Hepatic stellate cell (primary cell): ENCODE results near the gene SMIM21.
A peak's percentile ranks its signal among the peaks of the same experiment; 100 is the strongest.

Source experiments
- DNase-seq: peaks from one replicate; pipeline ENCODE4 v3.0.0; 2011; ENCODE audit warnings: low spot score

SMIM21 gene

DNA sequence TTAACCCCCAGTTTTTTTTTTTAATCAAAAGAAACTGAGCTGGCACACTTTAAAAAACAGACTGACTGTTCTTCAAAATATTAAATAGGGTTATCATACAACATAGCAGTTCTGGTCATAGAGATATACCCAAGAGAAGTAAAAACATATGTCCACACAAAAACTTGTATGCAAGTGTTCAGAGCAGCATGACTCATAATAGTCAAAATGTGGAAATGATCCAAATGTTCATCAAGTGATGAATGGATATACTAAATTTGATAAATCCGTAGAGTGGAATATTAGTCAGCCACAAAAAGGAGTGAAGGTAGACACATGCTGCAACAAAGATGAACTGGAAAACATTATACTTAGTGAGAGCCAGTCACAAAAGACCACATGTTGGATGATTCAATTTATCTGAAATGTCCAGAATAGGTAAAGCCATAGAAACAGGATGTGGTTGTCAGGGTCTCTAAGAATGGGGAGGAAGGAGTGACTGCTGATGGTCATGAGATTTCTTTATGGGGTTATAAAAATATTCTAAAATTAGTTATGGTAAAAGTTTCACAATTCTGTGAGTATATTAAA lies 5.1 kb downstream of the SMIM21 start:
- no peak for DNase-seq

DNA sequence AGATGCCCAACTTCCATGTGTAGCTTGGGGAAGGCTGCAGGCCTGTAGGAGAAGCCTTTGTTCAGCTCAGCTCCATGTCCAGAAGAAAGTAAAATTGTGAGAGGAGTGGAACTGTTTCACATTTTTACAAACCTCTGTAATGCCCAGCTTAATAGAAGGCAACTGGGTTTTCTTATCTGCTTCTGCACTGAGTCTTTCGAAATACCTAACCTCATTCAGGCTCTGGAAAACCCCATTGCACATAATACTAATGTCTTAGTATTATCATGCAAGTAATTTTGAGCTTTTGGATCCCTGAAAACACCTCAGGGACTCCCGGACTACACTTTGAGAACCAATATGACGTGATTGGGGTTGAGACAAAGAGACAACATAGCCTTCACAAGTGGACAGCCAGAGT lies 5.8 kb downstream of the SMIM21 start:
- no peak for DNase-seq

DNA sequence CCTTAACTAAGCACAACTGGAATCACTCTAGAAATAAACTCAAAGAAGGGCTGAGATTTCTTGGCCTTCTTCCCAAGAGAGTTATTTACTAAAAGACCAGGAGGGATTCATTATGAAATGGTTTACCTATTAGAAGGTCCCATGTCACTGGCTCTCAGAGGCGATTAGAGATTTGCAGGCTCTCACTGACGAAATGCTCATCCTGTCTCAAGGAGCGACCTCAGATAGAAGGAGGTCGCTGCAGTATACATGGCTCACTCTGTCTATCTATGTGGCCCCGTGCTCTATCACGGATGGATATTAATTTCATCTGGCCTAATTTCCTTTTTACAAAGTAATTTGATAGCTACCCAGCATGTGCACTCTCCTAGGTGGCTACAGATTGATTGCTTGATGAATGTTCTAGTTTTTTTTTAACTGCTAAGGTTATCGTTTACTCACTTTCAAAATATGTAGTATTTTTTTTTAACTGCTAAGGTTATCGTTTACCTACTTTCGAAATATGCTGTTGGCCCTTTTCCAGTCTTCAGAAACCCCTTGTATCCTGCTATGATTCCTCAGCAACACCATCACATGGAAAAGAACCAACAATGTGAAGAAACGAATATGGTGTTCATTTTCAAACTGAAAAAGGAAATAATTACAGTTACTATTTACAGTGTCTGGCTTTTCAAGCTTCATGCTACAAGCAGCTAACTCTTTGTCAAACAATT lies 9.1 kb downstream of the SMIM21 start:
- no peak for DNase-seq

DNA sequence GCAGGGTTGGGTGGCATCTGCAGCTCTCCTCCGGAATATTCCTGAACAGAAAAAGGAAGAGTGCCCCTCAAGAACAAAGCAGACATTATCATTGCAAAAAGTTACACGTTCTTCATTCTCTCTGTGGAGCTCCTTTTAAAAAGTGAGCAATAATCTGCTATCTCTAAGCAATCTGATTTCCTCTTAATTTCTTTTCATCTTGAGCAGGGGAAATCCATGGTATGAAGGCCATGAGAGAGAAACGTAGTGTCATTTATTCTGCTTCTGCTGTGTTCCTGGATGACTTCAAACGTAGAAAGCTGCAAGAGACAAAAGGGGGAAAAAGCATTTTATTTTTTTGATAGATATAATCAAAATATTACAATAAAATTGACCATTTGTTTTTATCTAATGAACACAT lies 16.9 kb downstream of the SMIM21 start:
- DNase-seq, result no peak

DNA sequence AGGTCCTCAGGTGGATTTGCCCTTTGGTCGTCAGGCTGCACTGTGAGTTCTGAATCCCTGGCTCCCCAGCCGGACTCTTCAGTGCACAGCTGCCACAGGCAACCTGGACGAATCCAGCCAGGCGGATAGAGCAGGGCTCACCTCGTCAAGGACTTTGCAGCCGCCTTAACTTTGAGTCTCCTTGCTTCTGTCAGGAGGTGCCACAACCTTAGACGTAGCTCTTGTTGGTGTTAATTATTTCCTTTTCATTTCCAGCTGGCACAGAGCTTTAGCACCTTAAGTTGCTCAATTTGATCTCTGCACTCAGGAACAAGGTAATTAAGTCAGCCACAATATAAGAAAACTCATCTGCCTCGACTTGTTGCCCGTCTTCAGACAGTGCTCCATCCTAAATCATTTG lies 17.7 kb downstream of the SMIM21 start:
- DNase-seq, result no peak

DNA sequence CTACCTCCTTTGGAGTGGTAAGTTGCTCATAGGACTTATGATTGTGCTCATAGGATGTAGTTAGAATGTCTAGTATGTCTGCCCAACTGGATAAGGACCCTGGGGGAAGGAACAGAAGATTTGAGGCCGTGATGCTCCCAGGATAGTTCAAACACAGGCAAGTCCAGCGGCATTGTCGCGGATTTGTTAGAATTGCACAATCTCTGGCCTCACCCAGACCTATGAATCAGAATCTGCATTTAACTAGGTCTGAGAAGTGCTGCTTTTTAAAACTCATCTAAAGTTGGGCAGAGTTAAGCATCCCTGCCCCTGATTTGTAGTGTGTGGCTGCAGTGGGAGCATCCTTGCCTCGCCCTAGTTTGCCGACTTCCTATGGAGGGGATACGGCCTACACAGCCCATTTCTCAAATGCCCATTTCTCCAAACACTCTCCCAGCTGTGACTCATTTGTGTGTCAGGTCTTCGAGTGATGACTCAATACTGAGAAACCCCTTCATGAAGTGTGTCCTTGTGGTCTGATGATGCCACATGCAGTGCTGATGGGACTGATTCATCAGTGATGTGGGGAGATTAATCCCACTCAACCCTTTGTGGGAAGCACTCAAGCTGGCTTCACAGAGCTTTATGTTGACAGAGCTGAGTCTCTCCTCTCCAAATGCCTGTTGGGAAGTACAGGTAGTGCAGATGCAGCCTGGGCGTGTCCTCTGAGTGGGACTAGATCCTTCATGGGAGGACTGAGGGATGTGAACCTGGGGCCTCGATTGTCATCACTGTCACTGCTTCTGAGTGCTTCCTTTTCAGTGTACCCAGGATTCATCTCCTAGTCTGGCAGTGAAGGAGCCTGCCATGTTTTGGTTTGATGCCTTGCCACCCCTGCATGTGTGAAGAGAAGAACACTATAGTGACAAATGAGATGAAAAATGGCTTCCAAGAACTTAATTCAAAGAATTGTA lies 18.7 kb downstream of the SMIM21 start:
- peak; percentile 69 for DNase-seq

DNA sequence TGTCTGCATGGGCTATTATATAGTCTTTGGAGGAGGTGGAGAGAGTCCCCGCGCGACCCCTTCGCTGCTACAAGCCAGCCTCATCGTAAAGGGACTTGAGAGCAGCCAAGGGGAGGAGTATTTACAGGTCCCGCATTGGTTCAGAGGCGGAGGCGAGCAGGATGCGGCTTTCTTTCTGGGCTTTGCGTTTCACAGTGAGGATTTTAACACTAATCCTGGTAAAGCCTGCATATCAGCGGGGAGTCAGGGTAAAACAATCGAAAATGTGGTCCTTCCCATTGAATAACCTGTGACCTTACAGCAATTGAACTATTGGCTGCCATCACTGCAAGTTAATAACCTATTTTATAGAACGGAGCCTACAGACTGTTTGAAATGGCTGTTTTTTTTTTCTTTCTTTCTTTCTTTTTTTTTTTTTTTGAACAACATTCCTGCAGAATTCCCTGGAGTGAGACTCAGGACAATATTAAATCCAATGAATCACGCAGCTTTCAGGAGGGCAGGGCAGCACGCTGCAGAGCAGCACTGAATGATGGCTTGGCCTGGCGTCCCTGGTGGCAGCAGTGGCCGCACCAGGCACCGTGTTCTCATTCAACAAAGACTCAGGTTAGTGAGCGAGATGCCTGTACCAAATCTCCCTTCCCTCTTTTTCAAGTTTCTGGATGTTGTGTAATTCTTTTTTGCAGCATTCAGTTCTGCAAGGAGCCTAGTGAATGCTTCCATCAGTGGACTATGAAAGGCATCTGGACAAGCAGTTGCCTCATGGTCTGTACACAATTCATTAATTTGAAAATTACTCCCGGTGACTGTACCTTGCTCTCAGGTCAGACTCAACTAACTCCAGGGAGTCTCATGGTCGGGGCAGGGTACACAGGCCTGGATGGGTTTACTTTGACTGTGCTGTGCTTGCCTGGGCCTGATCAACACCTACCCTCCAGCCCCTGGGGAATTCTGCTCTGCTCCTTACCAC lies 19.8 kb downstream of the SMIM21 start:
- peak; percentile 29 for DNase-seq

DNA sequence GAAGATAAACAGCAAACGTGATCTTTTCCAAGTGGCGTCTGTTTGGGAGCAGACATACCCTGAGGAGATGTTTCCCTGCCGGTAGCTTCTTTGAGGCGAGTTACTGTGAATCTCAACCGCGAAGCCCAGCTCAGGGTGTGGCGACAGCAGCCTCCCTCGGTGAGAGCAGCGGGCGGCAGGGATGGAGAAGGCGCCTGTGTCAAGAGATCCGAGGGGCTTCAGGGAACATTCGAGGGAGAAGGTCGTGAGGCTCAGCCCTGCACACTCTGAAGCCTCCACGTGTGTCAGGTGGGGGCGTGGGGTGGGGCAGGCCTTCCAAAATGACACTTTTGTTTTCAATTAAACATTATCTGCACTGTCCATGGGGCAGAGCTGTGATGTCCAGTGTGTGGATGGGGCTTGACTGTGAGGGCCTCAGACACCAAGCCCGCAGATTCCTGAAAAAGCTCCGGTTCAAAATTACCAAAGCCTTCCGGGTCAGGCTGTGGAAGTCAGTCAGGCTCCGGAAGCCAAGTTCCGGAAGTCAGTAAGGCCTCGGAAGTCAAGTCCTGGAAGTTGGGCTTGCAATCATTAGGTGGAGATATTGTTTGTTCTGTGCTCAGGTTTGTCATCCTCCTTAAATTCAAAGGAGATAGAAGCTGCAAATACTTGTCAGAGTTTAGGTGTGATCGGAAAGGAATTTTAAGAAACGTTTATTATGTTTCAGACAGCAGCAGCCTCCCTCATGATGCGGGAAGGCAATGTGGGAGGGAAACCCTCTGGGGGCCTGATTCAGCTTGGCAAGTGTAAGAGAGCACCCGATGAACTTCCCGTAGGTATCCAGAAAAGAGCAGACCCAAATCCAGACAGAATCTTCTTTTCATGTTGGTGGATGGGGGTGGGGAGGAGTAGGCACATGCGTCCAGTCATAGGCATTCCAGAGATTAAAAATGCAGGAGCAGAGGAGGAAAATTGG lies 20.7 kb downstream of the SMIM21 start:
- no peak for DNase-seq

DNA sequence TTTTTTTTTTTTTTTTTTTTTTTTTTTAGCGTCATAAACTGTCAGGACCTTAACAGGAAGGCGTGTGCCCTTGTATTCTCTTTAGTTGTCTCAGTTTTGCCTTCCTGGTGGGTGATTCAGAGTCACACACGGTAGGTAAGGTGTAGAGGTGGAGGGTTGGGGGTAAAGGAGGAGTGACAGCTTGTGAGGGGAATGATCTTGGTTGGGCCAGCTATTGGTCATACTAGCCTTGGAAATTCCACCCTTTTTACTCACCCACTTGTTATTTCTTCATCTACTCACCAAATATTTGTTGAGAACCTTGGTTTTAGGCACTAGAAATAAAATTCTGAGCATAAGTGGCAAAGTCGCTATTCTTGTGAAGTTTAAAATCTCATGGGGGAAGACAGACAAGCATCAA lies 22.2 kb downstream of the SMIM21 start:
- no peak for DNase-seq

DNA sequence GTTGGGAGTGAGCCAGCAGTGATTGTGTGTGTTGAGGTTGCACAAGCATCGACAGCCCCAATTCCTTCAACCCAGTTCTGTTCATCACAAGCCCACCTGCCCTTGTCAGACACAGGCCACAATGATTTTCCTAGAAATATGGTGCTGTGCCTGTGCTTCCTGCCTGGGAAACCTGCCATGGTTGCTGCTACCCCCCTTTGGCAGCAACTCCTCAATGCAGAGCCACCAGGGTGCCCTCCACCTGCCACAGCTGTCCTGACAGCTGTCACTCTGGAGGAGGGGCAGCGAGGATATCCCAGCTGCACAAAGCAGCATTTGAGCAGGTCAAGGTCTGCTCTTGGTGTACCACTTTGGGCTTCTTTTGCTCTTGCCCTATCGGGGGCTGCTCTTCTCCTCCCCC lies 27.1 kb downstream of the SMIM21 start:
- no peak for DNase-seq

DNA sequence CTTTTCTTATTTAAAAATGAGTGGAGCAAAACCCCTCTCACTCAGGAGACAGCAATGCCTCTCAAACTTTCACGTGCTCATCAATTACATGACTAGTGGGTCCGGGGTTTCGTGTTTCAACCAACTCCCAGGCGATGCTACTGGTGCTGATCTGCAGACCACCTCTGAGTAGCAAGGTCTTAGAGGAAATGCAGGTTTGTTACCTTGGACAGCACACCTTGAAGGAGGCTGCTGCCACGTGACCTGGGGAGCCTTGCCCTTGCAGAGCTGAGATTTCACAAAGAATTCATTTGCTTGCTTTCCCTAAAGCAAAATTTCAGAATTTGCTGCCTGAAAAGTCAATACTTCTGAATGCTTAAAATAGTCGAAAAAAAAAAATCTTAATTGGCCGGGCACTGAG lies 32.4 kb downstream of the SMIM21 start:
- no peak for DNase-seq

DNA sequence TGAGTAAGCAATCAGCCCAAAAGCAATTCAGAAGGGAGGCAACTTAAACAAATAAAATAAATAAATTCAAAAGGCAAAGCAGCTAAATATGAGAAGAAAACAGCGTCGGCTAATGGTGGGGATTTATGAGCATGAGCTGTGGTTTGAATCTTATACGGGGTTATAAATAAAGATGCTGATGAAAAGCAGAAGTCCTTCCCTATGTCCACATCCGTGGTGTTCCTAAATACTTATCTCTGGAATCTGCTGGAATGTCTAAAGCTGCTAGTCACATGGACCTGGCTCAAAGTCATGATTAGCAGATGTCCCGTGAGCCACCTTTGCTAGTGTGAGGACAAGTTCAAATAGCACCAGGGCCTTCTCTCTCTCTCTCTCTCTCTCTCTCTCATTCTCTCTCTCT lies 33.8 kb downstream of the SMIM21 start:
- DNase-seq, result no peak

DNA sequence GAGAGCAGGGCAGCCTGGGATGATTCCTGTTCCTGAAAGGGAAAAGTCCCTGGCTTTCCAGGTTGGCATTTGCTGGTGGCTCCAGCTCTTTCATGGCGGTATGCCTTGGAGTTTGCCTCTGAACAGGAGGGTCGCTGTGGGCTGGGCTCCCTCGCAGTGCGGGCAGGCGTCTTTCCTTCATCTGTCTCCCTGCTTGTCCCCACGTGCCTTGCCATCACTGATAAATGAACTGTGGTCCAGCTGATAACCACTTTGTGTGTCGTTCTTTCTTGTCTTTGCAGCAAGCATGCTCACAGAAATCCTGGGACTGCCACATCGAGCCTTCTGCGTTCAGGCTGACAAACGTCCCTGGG lies 35.3 kb downstream of the SMIM21 start:
- DNase-seq, result no peak

DNA sequence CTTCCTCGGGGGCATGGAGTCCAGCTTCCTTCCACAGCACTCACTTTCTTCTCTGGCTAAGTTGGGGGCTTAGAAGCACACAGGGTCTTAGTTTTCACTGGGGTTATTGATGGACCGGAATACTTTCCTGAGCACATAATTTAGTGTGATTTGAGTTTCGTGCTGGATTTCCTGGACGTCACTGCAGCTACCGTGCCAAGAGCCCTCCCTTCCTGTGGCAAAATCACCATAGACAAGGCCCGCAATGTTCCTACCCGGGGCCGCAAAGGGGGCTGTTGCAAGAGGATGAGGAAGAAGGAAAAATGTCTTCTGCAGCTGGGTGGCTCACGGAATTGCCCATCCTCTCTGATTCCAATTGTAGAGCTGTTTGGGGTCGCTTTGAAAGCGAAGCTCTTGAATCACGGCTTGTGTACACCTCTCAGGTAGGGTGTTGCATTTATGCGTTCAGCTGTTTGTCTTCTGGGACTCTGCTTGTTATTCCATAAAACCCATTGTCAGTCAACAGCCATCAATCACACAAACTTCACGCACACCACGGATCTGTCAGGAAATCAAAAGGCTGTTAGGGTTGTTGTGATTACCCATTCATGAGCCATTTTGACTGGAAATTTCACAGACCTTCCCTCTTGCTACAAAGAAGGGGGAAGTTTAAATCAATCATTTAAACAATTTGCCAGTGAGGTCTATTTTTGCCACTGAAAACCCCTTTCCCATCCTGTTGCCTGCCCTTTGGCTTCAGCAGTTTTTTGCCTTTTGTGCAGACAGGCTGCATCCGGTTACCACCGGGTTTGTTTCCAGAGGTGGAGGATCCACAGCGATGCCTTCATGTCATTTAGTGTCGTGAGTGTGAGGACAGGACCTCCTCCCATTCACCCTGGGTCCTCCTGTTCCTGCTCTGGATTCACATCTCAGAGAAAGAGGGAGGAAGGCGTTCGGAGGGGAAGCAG lies 36.0 kb downstream of the SMIM21 start:
- DNase-seq, result no peak

DNA sequence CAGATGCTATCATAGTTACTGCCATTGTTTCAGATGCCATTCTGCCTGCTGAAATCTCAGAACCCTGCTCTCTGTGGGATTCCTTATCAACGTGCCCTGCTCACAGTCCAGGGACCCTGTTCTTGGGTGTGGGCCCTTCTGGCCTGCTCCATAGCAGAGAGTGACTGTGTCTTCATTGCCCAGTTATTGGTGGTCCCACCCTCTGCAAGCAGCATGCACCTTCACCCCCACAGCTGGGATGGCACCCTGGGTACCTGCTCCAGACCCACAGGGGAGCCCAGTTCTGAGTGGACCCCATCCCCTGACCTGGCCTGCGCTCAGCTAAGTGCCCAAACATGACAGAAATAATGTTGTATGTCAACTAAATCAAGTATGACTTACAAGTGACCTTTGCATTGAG lies 36.6 kb downstream of the SMIM21 start:
- DNase-seq, result no peak

DNA sequence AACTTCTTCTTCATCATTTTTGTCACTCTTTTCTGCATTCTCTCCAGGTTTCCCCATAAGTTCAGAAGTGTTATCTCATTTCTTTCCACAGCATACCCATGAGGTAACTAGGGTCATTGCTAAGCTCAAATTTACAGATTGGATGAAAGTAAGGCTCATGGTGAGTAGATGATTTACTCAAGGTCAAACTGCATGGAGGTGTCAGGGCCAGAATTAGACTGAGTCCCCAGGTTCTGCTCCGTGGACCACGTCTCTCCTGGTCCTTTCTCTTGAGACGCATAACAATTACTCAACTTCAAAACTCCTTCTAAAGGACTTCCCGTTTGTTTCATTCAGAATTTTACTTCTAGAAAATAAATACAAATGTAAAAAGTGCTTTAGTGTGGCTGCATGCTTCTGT lies 43.4 kb downstream of the SMIM21 start:
- no peak for DNase-seq

DNA sequence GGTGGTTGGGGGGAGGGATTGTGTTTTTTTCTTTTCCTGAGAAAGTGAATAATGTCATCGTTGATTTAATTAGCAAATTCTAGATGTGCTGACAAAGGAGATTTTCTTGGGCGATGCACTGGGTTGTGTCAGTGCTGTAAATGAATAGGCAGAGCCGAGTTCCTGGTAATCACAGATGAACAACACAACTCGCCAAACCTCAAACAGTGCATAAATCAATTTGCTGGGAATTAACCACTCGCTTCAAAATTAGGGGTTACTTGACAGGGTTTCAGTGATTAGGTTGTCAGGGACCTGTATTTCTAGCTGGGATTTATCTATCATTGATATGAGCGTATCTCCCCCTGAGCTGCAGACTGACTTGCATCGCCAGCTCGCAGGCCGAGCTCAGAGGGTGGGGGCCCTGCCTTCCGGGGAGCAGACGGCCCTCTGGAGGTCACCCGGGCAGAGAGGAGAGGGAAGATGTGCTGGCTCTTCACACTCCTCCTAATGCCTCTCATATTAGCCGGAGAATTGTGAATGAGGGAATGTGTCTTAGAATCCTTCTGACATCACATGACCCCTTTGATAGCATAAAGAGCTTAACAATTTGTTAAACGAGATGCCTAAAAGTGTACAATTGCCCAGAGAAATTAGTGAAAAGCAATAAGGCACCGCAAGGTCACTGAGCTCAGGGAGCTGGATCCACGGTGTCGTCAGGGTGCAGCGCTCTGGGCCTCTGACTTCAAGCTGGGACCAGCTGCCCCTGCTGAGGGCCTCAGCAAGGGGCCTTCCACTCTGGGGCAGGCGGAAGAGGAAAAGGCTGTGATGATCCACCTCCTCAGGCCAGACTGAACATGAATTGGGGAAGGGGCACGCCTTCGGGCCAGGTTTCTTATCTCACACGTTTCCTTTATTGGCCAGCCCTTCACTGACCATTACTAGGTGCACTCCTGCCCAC lies 48.9 kb downstream of the SMIM21 start:
- DNase-seq, result no peak

DNA sequence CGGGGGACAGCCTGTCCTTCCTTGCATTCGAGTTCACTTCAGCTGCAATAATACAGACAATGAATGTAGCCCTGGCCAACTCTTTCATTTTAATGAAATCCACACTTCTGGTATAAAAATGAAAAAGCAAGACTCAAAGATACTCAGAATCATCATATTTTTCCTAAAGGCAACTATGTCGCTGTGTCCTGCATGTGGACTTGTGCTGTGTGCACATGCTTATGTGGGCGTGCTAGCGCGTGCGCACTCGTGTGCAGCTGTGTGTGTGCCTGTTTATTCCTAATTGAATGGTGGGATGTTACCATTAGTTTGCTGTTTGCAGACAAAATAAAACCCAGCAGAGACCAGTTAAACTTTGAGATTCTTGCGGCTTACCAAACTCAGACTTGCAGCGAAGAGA lies 49.6 kb downstream of the SMIM21 start:
- DNase-seq, result no peak

DNA sequence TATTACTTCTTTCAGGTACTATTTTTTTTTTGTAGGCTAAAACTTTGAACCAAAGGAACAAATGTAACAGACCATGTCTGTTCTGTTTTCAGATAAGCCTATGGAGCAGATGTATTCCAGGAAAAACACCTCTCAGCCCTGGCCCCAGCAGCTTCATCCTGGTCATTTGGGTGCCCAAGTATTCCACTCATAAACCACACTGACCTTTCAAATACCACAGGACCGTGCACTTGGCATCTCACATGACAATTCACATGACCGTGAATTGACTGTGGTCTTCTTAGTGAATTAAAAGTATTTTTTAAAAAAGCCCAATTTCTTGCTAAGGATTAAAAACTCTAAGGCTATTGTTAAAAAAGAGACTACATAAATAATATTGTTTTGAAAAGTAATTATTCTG lies 50.2 kb downstream of the SMIM21 start:
- DNase-seq, result no peak
